Measurements from ENCODE around the gene GABRD.

GRCh38 chr1:2039251-2039650 lies 20.1 kb downstream of the GABRD start:
- TF ChIP-seq CTCF (IDR thresholded peaks at IDR 0.05; ENCODE audit: borderline replicate concordance, extremely low read depth, low read length, poor library complexity, severe bottlenecking) (no peak), EZH2 (IDR thresholded peaks at IDR 0.05; ENCODE audit: borderline replicate concordance, low read depth, low read length, severe bottlenecking) (no peak)
